ENCODE data around the gene ZNF592.

DNA sequence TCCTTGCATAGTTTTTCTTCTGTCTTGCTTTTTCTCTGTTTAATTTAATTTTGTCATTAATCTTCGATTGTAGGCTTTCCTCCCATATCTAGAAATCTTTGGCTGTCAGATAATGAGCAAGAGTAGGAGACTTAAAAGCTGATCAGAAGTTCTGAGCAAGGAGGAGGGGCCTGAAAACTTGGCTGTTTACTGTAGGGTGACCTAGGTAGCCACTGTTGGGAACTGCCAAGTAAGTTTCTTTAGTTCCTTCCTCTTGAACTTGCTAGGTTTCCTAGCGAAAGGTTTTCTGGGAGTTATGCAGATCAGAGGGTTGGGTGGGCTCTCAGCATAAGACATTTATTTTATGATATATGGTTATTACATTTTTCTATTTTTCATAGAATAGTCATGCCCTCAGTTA, 83.2 kb downstream of the ZNF592 start:
- TF ChIP-seq, protein P1, sequence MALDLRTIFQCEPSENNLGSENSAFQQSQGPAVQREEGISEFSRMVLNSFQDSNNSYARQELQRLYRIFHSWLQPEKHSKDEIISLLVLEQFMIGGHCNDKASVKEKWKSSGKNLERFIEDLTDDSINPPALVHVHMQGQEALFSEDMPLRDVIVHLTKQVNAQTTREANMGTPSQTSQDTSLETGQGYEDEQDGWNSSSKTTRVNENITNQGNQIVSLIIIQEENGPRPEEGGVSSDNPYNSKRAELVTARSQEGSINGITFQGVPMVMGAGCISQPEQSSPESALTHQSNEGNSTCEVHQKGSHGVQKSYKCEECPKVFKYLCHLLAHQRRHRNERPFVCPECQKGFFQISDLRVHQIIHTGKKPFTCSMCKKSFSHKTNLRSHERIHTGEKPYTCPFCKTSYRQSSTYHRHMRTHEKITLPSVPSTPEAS (tag by site-specific recombination; IDR thresholded peaks at IDR 0.05) = no peak
- TF ChIP-seq ZNF777 (tag by site-specific recombination; IDR thresholded peaks at IDR 0.05; ENCODE audit: borderline replicate concordance) (no peak), YY1 (tag by site-specific recombination; IDR thresholded peaks at IDR 0.05) (no peak), ZNF140 (tag by site-specific recombination; IDR thresholded peaks at IDR 0.05) (no peak), ZBTB21 (tag by site-specific recombination; IDR thresholded peaks at IDR 0.05) (no peak), ZNF354C (tag by site-specific recombination; IDR thresholded peaks at IDR 0.05; ENCODE audit: borderline replicate concordance, low read depth) (no peak)
- TF ChIP-seq, protein P2, sequence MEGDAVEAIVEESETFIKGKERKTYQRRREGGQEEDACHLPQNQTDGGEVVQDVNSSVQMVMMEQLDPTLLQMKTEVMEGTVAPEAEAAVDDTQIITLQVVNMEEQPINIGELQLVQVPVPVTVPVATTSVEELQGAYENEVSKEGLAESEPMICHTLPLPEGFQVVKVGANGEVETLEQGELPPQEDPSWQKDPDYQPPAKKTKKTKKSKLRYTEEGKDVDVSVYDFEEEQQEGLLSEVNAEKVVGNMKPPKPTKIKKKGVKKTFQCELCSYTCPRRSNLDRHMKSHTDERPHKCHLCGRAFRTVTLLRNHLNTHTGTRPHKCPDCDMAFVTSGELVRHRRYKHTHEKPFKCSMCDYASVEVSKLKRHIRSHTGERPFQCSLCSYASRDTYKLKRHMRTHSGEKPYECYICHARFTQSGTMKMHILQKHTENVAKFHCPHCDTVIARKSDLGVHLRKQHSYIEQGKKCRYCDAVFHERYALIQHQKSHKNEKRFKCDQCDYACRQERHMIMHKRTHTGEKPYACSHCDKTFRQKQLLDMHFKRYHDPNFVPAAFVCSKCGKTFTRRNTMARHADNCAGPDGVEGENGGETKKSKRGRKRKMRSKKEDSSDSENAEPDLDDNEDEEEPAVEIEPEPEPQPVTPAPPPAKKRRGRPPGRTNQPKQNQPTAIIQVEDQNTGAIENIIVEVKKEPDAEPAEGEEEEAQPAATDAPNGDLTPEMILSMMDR (tag by site-specific recombination; IDR thresholded peaks at IDR 0.05) = no peak
- TF ChIP-seq, protein P3, sequence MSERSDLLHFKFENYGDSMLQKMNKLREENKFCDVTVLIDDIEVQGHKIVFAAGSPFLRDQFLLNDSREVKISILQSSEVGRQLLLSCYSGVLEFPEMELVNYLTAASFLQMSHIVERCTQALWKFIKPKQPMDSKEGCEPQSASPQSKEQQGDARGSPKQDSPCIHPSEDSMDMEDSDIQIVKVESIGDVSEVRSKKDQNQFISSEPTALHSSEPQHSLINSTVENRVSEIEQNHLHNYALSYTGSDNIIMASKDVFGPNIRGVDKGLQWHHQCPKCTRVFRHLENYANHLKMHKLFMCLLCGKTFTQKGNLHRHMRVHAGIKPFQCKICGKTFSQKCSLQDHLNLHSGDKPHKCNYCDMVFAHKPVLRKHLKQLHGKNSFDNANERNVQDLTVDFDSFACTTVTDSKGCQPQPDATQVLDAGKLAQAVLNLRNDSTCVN (tag by site-specific recombination; optimal IDR thresholded peaks at IDR 0.05) = no peak
